GM10248 (cell line): ENCODE results near the gene DTNB.

Experiments
- CTCF ChIA-PET: fragments of 300-600 bp; sonication (Branson Sonifier 250); formaldehyde crosslinking; extraction: SDS; loops from one replicate; lab custom pipeline; 2021; ENCODE audit warnings: antibody characterized with exemption; lab: Yijun Ruan, JAX
- POLR2A ChIA-PET: fragments of 350-650 bp; sonication (Branson Sonifier 250); formaldehyde crosslinking; extraction: SDS; loops from one replicate; lab custom pipeline; 2020; ENCODE audit warnings: antibody characterized with exemption; lab: Yijun Ruan, JAX
- DNase-seq: peaks from one replicate; pipeline ENCODE4 v3.0.0; 2012; ENCODE audit errors: extremely low spot score
- TF ChIP-seq, protein P1 (sequence below): IDR thresholded peaks from 2 replicates; pipeline ENCODE4 v1.5.1; 2012; ENCODE audit warnings: mild to moderate bottlenecking, low read depth; ENCODE audit errors: extremely low read depth, missing control alignments, control extremely low read depth

DTNB gene

DNA sequence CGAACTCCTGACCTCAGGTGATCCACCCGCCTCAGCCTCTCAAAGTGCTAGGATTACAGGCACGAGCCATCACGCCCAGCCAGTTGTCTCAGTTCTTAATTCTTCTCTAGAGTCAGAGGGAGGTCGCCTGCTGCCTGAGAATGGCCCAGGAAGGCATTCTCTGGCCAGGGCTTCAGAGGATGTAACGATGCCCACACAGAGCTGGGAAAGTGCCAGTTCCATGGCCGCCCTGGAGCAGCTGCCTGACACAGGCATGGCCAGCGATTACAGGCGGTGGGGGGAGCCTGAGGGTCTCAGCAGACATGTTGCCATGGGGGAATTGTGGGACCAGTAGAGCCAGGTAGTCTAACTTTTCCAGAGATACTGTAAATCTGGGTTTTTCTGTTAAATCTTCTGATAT lies 306.1 kb downstream of the DTNB start:
- CTCF ChIA-PET, result interaction anchor here (5.2 kb wide), 1 partner anchor 10 kb away, joined by 70 read pairs; no protein-coding TSS in a partner anchor
- TF ChIP-seq, protein P1, sequence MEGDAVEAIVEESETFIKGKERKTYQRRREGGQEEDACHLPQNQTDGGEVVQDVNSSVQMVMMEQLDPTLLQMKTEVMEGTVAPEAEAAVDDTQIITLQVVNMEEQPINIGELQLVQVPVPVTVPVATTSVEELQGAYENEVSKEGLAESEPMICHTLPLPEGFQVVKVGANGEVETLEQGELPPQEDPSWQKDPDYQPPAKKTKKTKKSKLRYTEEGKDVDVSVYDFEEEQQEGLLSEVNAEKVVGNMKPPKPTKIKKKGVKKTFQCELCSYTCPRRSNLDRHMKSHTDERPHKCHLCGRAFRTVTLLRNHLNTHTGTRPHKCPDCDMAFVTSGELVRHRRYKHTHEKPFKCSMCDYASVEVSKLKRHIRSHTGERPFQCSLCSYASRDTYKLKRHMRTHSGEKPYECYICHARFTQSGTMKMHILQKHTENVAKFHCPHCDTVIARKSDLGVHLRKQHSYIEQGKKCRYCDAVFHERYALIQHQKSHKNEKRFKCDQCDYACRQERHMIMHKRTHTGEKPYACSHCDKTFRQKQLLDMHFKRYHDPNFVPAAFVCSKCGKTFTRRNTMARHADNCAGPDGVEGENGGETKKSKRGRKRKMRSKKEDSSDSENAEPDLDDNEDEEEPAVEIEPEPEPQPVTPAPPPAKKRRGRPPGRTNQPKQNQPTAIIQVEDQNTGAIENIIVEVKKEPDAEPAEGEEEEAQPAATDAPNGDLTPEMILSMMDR, result no peak
- no peak for DNase-seq
- POLR2A ChIA-PET, result no interaction called here

DNA sequence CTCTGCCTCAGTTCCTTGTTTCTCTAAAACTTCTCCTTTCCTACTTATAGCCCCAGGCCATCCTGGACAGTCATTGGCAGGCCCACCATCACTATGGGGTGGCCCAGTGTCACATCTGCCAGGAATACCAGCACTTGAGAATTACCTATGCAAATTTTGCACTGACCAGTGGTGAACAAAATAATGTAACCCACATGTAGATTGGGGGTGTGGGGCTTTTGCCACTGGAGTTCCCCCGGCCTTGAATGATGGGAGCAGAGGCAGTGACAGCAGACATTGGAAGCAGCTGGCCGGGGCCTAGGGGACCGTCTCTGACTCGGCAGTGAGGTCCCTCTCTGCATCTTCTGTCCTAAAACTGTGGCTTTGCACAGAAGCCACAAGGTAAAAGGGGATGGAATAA lies 306.7 kb downstream of the DTNB start:
- POLR2A ChIA-PET, result no interaction called here
- TF ChIP-seq, protein P1, result no peak
- DNase-seq, result peak; percentile 46
- CTCF ChIA-PET, result interaction anchor here (0.9 to 5.2 kb wide), 2 partner anchors 11 to 18 kb away, joined by 3 to 70 read pairs; no protein-coding TSS in a partner anchor

DNA sequence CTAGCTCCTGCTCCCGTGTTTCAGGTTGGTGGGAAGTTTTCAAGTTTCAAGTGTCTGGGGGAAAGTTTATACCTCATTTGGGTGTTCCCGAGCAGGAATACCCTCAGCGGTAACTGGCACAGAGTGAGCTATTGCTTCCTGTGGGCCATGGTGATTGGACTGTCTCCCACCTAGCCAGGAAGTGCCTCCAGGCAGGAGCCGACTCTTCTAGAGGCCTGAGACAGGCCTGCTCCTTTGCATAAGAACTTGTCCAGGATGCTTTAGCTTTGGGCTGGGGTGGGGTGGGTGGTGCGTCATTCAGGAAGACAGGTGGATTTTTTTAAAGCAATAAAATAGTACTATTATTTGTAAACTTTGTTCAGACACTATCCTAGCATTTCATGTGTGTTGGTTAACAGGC lies 308.1 kb downstream of the DTNB start:
- CTCF ChIA-PET, result interaction anchor here (0.7 to 5.2 kb wide), 5 partner anchors 11 to 64 kb away, joined by 3 to 70 read pairs (median 3); partner anchors contain the start of gene DNMT3A
- no peak for DNase-seq
- POLR2A ChIA-PET, result interaction anchor here (0.5 to 1.1 kb wide), 4 partner anchors 11 to 380 kb away, joined by 3 read pairs; no protein-coding TSS in a partner anchor
- TF ChIP-seq, protein P1, result no peak

DNA sequence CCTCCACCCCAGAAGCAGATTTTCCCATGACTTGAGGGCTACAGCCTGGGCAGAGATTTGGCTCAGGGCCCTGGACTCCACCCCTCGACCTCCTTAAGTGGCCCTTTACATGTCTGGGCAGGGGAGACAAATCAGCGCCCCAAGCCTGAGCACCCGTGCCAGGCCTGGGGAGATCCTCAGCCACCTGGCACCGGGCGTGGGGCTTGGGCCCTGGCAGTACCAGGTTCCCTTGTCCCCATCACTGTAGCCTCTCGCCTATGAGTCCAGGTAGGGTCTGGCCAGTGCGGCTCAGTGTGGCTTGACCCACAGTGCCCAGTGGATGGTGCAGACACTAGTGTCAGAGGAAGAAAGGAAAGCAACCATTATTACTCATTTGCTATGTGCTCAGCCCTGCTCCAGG lies 309.6 kb downstream of the DTNB start:
- ChIA-PET CTCF (interaction anchor here (1.0 to 5.2 kb wide), 5 partner anchors 8 to 77 kb away, joined by 3 to 70 read pairs (median 46); no protein-coding TSS in a partner anchor), POLR2A (interaction anchor here (0.6 to 1.4 kb wide), 2 partner anchors 8 to 17 kb away, joined by 4 to 11 read pairs; no protein-coding TSS in a partner anchor)
- DNase-seq, result no peak
- TF ChIP-seq, protein P1, result no peak

DNA sequence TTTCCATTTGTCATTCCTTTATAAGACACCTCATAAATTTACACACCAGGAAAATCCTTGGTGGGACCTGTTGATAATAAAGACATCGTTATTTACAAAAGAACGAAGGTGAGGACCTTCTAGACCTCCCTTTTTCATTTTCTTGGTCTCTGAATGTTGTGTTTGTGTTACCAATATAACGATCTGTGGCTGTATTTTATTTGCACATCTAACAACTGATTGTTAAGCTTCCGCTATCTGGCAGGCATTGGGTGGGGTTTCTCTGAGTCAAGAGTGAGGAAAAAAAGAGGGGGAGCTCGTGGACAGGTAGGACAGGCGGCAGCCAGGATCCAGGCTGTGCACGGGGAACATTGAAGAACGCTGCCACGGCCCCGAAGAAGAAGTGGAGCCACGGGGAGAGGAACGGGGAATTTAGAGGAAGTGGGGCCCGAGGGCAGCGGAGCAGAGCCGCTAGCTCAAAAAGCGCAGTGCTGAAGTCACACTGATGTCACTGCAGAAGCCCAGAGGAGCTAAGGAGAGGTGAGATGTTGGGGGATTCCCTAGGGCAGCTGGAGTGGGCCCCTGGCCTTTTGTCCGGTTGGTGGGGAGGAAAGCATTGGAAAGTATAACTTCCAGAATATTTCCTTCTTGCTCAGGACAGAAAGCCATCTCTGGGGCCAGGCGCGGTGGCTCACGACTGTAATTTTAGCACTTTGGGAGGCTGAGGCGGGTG lies 310.8 kb downstream of the DTNB start:
- DNase-seq, result peak; percentile 88
- ChIA-PET CTCF (interaction anchor here (0.6 to 3.3 kb wide), 69 partner anchors 9 to 303 kb away, joined by 3 to 68 read pairs (median 5); no protein-coding TSS in a partner anchor), POLR2A (interaction anchor here (0.6 to 1.6 kb wide), 7 partner anchors 10 to 208 kb away, joined by 3 to 11 read pairs (median 5); no protein-coding TSS in a partner anchor)
- TF ChIP-seq, protein P1, result no peak

DNA sequence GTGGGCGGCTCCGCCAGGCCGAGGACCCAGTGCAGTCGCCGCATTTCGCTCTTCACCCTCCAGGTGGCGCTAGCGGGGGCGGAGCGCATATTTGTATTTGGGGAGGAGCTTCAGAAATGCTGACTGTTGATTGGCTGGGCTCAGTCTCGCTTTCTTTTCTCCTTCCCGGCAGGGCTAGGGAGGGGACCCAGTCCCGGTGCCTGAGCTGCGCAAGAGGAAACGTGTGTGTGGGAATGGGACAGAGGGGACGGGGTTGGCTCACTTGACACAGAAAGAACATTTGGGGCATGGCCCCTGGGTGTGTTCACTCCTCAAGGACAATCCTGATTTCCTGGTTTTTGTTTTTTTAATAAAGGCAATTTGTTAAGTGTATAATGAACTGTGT lies 311.3 kb downstream of the DTNB start:
- ChIA-PET CTCF (interaction anchor here (0.6 to 3.3 kb wide), 69 partner anchors 9 to 304 kb away, joined by 3 to 68 read pairs (median 5); no protein-coding TSS in a partner anchor), POLR2A (interaction anchor here (0.6 to 1.6 kb wide), 4 partner anchors 23 to 83 kb away, joined by 3 to 9 read pairs (median 4); no protein-coding TSS in a partner anchor)
- peak; percentile 94 for DNase-seq

More for the DNA sequence above, 311.3 kb downstream of the DTNB start:
- TF ChIP-seq, protein P1, result peak; percentile 91
